GM20000 (cell line): Measurements from ENCODE around the gene EQTN.
A peak's percentile ranks its signal among the peaks of the same experiment; 100 is the strongest.
"Not testable (repeated sequence)": the region's sequence is repeated elsewhere in the genome, so short reads cannot be mapped to it uniquely, and the experiment has no call there.

Source experiments
- DNase-seq: peaks from one replicate; pipeline ENCODE4 v3.0.0; 2012; ENCODE audit warnings: low spot score
- CTCF ChIP-seq: IDR thresholded peaks from 2 replicates; pipeline ENCODE4 v1.5.1; 2012; ENCODE audit warnings: mild to moderate bottlenecking, control low read depth; ENCODE audit errors: extremely low read depth, missing control alignments

Gene EQTN

GRCh38 chr9:27248702-27249101, 48.2 kb downstream of the EQTN start:
- no peak for TF ChIP-seq CTCF
- no peak for DNase-seq

GRCh38 chr9:27247756-27248155, 49.2 kb downstream of the EQTN start:
- DNase-seq: peak; percentile 35
- TF ChIP-seq CTCF: peak; percentile 25

GRCh38 chr9:27239648-27240047, 57.3 kb downstream of the EQTN start:
- not testable (repeated sequence) for DNase-seq
